Liver (tissue), 9 donors: ENCODE results near the gene FAM209A. TPM values are rescaled to one million over a fixed set of nuclear protein-coding genes. Genes with fewer than 3 reads are reported as not detected.
A peak's percentile ranks its signal among the peaks of the same experiment; 100 is the strongest.
"Not testable (repeated sequence)": the region's sequence is repeated elsewhere in the genome, so short reads cannot be mapped to it uniquely, and the experiment has no call there.

ENCODE experiments used
- DNase-seq: peaks from one replicate; pipeline ENCODE4 v3.0.0-alpha.2; 2017; ENCODE audit warnings: low spot score
- H3K27ac ChIP-seq, 2 donors: one replicate each; pipeline ENCODE4 v1.7.0; 2013; ENCODE audit warnings: inconsistent platforms in 2 of 2, low read length in 2 of 2, control low read depth in 1 of 2, low read depth in 1 of 2, mild to moderate bottlenecking in 1 of 2
- H3K27me3 ChIP-seq, 4 donors: one replicate each; pipeline versions ENCODE4 v1.6.1 to v1.7.0; 2013; ENCODE audit warnings: low read length in 3 of 4, inconsistent platforms in 1 of 4, mild to moderate bottlenecking in 1 of 4, moderate library complexity in 1 of 4; ENCODE audit not compliant: control insufficient read depth in 4 of 4, insufficient read depth in 4 of 4
- H3K36me3 ChIP-seq, 4 donors: one replicate each; pipeline versions ENCODE4 v1.6.1 to v1.7.0; 2013; ENCODE audit warnings: low read length in 3 of 4, mild to moderate bottlenecking in 3 of 4, low read depth in 1 of 4, moderate library complexity in 1 of 4; ENCODE audit not compliant: control insufficient read depth in 4 of 4, insufficient read depth in 3 of 4
- H3K4me1 ChIP-seq, 4 donors: one replicate each; pipeline versions ENCODE4 v1.6.1 to v1.7.0; 2013; ENCODE audit warnings: low read length in 3 of 4, mild to moderate bottlenecking in 3 of 4, moderate library complexity in 1 of 4; ENCODE audit not compliant: control insufficient read depth in 4 of 4, insufficient read depth in 4 of 4
- H3K4me3 ChIP-seq, 3 donors: one replicate each; pipeline versions ENCODE4 v1.6.1 to v1.7.0; 2013; ENCODE audit warnings: low read length in 3 of 3, control low read depth in 1 of 3, low read depth in 1 of 3, mild to moderate bottlenecking in 1 of 3
- H3K9ac ChIP-seq, 2 donors: one replicate each; pipeline ENCODE4 v1.7.0; 2013; ENCODE audit warnings: low read length in 2 of 2, mild to moderate bottlenecking in 2 of 2, moderate library complexity in 2 of 2, control low read depth in 1 of 2, low read depth in 1 of 2
- H3K9me3 ChIP-seq, 4 donors: one replicate each; pipeline versions ENCODE4 v1.6.1 to v1.7.0; 2013; ENCODE audit warnings: low read length in 3 of 4; ENCODE audit not compliant: control insufficient read depth in 4 of 4
- EGR1 ChIP-seq, 2 donors: IDR thresholded peaks; 2 replicates each; pipeline ENCODE4 v1.6.1; 2016 to 2018; ENCODE audit warnings: antibody characterized with exemption in 2 of 2, low read depth in 2 of 2
- HNF4G ChIP-seq: IDR thresholded peaks from 2 replicates; pipeline ENCODE4 v1.6.1; 2016; ENCODE audit warnings: antibody characterized with exemption
- MAX ChIP-seq: IDR thresholded peaks from 2 replicates; pipeline ENCODE4 v1.6.1; 2016; ENCODE audit warnings: antibody characterized with exemption
- RAD21 ChIP-seq, 2 donors: IDR thresholded peaks; 2 replicates each; pipeline ENCODE4 v1.6.1; 2016; ENCODE audit warnings: antibody characterized with exemption in 2 of 2, mild to moderate bottlenecking in 2 of 2
- RXRA ChIP-seq, 2 donors: IDR thresholded peaks; 2 replicates each; pipeline ENCODE4 v1.6.1; 2017 to 2018; ENCODE audit warnings: antibody characterized with exemption in 2 of 2, mild to moderate bottlenecking in 1 of 2
- SP1 ChIP-seq: IDR thresholded peaks from 2 replicates; pipeline ENCODE4 v1.6.1; 2018; ENCODE audit warnings: antibody characterized with exemption, mild to moderate bottlenecking
- YY1 ChIP-seq: IDR thresholded peaks from 2 replicates; pipeline ENCODE4 v1.6.1; 2016; ENCODE audit warnings: antibody characterized with exemption, mild to moderate bottlenecking
- WGBS: extraction: QIAGEN DNeasy Blood & Tissue Kit; methylation state at CpG from one replicate; pipeline ENCODE4 v1.1.7; 2013; 5-methylcytosine and 5-hydroxymethylcytosine counted together
- polyA plus RNA-seq, 2 donors: library from polyadenylated mRNA; stranded (reverse) in 1 of 2; unstranded in 1 of 2; fragments of 200-250 nt in 1 of 2; fragments of >200 nt in 1 of 2; fragmentation: Nextera tagmentation in 1 of 2; extraction: Ambion mirVana in 1 of 2; gene quantifications; one replicate each; pipeline versions ENCODE4 v1.2.1 to v1.2.3, GENCODE V29; 2013 to 2015
- total RNA-seq, 2 donors: library from RNA; depleted of rRNA; stranded (reverse); fragments of >200 nt; gene quantifications; one replicate each; pipeline ENCODE4 v1.2.3, GENCODE V29; 2014
- TF ChIP-seq, protein P1 (sequence below): fragments of 150-350 bp; IDR thresholded peaks from 2 replicates; pipeline ENCODE4 v1.5.1; 2017; ENCODE audit warnings: improper control_type of control experiment, low read depth, low read length; ENCODE audit not compliant: missing input control
- TF ChIP-seq, protein P2 (sequence below): IDR thresholded peaks from 2 replicates; pipeline ENCODE4 v1.6.1; 2016; ENCODE audit warnings: antibody characterized with exemption, mild to moderate bottlenecking
- donor health status: healthy.
- donor health status: healthy.
- donor health status: healthy.
- donor health status: healthy.
- donor health status: healthy.

Gene FAM209A, protein sequence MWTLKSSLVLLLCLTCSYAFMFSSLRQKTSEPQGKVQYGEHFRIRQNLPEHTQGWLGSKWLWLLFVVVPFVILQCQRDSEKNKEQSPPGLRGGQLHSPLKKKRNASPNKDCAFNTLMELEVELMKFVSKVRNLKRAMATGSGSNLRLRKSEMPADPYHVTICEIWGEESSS
- total RNA-seq (not detected), polyA plus RNA-seq (not detected)

GRCh38 chr20:56524444-56524843, at the start of gene FAM209A:
TSS of gene FAM209A (plus strand) at chr20:56524744. CDS start at chr20:56524809, 65 bp downstream.
- peaks cover 4 to 17% (median 6%) of the 10 kb centered on the region in 4 donors for H3K36me3 ChIP-seq
- H3K9me3 ChIP-seq: peaks cover 5 to 10% (median 8%) of the 10 kb centered on the region in 4 donors
- H3K27ac ChIP-seq, DNase-seq, H3K9ac ChIP-seq, H3K27me3 ChIP-seq, H3K4me3 ChIP-seq, H3K4me1 ChIP-seq: not testable (repeated sequence)
- WGBS: 90% methylated on average over 7 of the region's 7 CpGs

DNA sequence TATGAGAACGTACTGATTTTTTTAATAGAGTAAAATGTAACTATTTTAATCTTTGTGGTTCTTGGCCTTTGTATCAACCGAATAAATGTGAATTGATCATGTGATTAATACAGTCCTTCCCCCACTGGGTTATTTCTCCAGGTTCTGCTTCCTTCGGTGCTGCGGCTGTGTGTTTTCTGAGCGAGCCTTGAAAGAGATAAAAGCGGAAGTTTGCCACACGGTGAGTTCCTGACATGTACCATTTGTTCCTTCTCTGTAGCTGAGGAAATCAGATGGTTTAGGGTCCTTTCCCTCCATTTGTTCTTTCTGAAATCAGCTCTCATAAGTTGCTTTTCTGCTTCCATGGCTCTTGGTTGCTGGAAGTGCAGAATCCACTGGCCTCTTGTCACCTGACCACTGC, 40.6 kb upstream of the FAM209A start:
- no peak overlapping the region for H3K4me3 ChIP-seq
- DNase-seq: no peak
- H3K9ac ChIP-seq: no peak overlapping the region
- WGBS: 81% methylated on average over 7 of the region's 7 CpGs
- H3K9me3 ChIP-seq: no peaks in the 10 kb centered on the region
- no peaks in the 10 kb centered on the region for H3K27me3 ChIP-seq
- H3K36me3 ChIP-seq: peaks cover 18 to 62% (median 44%) of the 10 kb centered on the region in 4 donors
- no peak for TF ChIP-seq EGR1 (IDR thresholded peaks at IDR 0.05; ENCODE audit: low read depth in 2 of 2)
- H3K4me1 ChIP-seq: no peaks in the 10 kb centered on the region
- H3K27ac ChIP-seq: peak overlapping the region in 1 of 2 donors; percentile 30

- 82% methylated on average over 11 of the region's 11 CpGs for WGBS
- TF ChIP-seq HNF4G: no peak
- Histone ChIP-seq H3K27me3 (no peaks in the 10 kb centered on the region), H3K36me3 (peaks cover 12 to 58% (median 38%) of the 10 kb centered on the region in 4 donors), H3K27ac (peak overlapping the region; percentile 4 to 13), H3K4me1 (no peaks in the 10 kb centered on the region), H3K9ac (no peak overlapping the region), H3K9me3 (no peaks in the 10 kb centered on the region), H3K4me3 (no peak overlapping the region)
- no peak for DNase-seq
Measured at GRCh38 chr20:56487216-56487615, 37.3 kb upstream of the FAM209A start.

DNA sequence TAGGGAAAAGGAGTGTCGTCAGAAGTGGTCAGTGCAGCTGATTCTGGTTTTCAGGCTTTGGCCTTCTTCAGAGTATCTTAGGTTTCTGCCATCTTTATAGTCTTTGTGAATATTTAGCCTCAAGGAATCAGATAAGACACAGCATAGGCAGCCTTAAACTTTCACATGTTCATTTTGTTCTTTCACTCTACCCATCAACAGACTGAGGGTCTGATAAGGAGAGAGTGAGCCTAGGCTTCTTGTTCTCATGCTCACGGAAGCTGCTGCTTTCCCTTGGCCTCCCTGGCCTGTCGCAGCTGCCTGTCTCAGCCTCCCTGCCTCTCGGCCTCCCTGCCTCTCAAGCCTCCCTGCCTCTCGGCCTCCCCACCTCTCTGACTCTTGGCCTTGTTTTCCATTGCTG, 36.0 kb upstream of the FAM209A start:
- H3K9me3 ChIP-seq: no peaks in the 10 kb centered on the region
- no peak for DNase-seq
- TF ChIP-seq RXRA (IDR thresholded peaks at IDR 0.05): no peak
- TF ChIP-seq SP1: no peak
- TF ChIP-seq, protein P1, sequence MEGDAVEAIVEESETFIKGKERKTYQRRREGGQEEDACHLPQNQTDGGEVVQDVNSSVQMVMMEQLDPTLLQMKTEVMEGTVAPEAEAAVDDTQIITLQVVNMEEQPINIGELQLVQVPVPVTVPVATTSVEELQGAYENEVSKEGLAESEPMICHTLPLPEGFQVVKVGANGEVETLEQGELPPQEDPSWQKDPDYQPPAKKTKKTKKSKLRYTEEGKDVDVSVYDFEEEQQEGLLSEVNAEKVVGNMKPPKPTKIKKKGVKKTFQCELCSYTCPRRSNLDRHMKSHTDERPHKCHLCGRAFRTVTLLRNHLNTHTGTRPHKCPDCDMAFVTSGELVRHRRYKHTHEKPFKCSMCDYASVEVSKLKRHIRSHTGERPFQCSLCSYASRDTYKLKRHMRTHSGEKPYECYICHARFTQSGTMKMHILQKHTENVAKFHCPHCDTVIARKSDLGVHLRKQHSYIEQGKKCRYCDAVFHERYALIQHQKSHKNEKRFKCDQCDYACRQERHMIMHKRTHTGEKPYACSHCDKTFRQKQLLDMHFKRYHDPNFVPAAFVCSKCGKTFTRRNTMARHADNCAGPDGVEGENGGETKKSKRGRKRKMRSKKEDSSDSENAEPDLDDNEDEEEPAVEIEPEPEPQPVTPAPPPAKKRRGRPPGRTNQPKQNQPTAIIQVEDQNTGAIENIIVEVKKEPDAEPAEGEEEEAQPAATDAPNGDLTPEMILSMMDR: no peak
- no peak for TF ChIP-seq HNF4G
- no peak for TF ChIP-seq MAX
- no peak for TF ChIP-seq YY1
- no peak for TF ChIP-seq RAD21 (IDR thresholded peaks at IDR 0.05)
- TF ChIP-seq, protein P2, sequence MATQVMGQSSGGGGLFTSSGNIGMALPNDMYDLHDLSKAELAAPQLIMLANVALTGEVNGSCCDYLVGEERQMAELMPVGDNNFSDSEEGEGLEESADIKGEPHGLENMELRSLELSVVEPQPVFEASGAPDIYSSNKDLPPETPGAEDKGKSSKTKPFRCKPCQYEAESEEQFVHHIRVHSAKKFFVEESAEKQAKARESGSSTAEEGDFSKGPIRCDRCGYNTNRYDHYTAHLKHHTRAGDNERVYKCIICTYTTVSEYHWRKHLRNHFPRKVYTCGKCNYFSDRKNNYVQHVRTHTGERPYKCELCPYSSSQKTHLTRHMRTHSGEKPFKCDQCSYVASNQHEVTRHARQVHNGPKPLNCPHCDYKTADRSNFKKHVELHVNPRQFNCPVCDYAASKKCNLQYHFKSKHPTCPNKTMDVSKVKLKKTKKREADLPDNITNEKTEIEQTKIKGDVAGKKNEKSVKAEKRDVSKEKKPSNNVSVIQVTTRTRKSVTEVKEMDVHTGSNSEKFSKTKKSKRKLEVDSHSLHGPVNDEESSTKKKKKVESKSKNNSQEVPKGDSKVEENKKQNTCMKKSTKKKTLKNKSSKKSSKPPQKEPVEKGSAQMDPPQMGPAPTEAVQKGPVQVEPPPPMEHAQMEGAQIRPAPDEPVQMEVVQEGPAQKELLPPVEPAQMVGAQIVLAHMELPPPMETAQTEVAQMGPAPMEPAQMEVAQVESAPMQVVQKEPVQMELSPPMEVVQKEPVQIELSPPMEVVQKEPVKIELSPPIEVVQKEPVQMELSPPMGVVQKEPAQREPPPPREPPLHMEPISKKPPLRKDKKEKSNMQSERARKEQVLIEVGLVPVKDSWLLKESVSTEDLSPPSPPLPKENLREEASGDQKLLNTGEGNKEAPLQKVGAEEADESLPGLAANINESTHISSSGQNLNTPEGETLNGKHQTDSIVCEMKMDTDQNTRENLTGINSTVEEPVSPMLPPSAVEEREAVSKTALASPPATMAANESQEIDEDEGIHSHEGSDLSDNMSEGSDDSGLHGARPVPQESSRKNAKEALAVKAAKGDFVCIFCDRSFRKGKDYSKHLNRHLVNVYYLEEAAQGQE: no peak
- WGBS: 98% methylated on average over 5 of the region's 5 CpGs
- H3K4me1 ChIP-seq: no peaks in the 10 kb centered on the region
- H3K4me3 ChIP-seq: no peak overlapping the region
- peaks cover 12 to 60% (median 37%) of the 10 kb centered on the region in 4 donors for H3K36me3 ChIP-seq
- no peak overlapping the region for H3K27ac ChIP-seq
- H3K9ac ChIP-seq: no peak overlapping the region
- no peaks in the 10 kb centered on the region for H3K27me3 ChIP-seq
